ENCODE results near the gene ELAVL1.
"Not testable (repeated sequence)": the region's sequence is repeated elsewhere in the genome, so short reads cannot be mapped to it uniquely, and the experiment has no call there.

ELAVL1 gene

GRCh38 chr19:7933411-7933810 is 72.0 kb downstream of the ELAVL1 start:
- no peak for DNase-seq (ENCODE audit: low read depth)

GRCh38 chr19:7932930-7933300 is 72.5 kb downstream of the ELAVL1 start:
- no peak for DNase-seq (ENCODE audit: low read depth)

- DNase-seq (ENCODE audit: low read depth): no peak
Measured at GRCh38 chr19:7932276-7932929, 73.0 kb downstream of the ELAVL1 start.

- no peak for DNase-seq (ENCODE audit: low read depth)
Measured at GRCh38 chr19:7931221-7932061, 74.0 kb downstream of the ELAVL1 start.

GRCh38 chr19:7930765-7931164 is 74.7 kb downstream of the ELAVL1 start:
- DNase-seq (ENCODE audit: low read depth): no peak

GRCh38 chr19:7930030-7930429 is 75.4 kb downstream of the ELAVL1 start:
- DNase-seq (ENCODE audit: low read depth): not testable (repeated sequence)

GRCh38 chr19:7928741-7929701 is 76.4 kb downstream of the ELAVL1 start:
- no peak for DNase-seq (ENCODE audit: low read depth)

- no peak for DNase-seq (ENCODE audit: low read depth)
Measured at GRCh38 chr19:7928334-7928706, 77.1 kb downstream of the ELAVL1 start.

- DNase-seq (ENCODE audit: low read depth): no peak
Measured at GRCh38 chr19:7927605-7928333, 77.7 kb downstream of the ELAVL1 start.

GRCh38 chr19:7926727-7927604 is 78.5 kb downstream of the ELAVL1 start:
- DNase-seq (ENCODE audit: low read depth): no peak

- no peak for DNase-seq (ENCODE audit: low read depth)
Measured at GRCh38 chr19:7926021-7926726, 79.3 kb downstream of the ELAVL1 start, which contains the start of gene CTXN1. Gene CTXN1, minus strand, starts transcription at chr19:7926135. Its CDS starts 597 bp downstream, at chr19:7925538.

GRCh38 chr19:7925171-7925851 is 80.1 kb downstream of the ELAVL1 start:
- DNase-seq (ENCODE audit: low read depth): peak; percentile 63

GRCh38 chr19:7924651-7925170 is 80.7 kb downstream of the ELAVL1 start:
- no peak for DNase-seq (ENCODE audit: low read depth)

- no peak for DNase-seq (ENCODE audit: low read depth)
Measured at GRCh38 chr19:7924241-7924640, 81.2 kb downstream of the ELAVL1 start.

- no peak for DNase-seq (ENCODE audit: low read depth)
Measured at GRCh38 chr19:7923295-7924191, 81.9 kb downstream of the ELAVL1 start.

- no peak for DNase-seq (ENCODE audit: low read depth)
Measured at GRCh38 chr19:7922836-7923195, 82.6 kb downstream of the ELAVL1 start.

- no peak for DNase-seq (ENCODE audit: low read depth)
Measured at GRCh38 chr19:7921967-7922835, 83.2 kb downstream of the ELAVL1 start.

All from stimulated activated CD8-positive, alpha-beta memory T cell treated with anti-CD3 and anti-CD28 coated beads, Interleukin-7, amount 100 ng/mL, for 24 hours (primary cell).